H1 (cell line): ENCODE data around the gene OASL. TPM values are rescaled to one million over a fixed set of nuclear protein-coding genes. Genes with fewer than 3 reads are reported as not detected.

ENCODE experiments used
- CTCF ChIA-PET: fragments of 300-600 bp; sonication (Branson Sonifier 250); formaldehyde crosslinking; loops from one replicate; lab custom pipeline; 2021; ENCODE audit not compliant: partially characterized antibody; lab: Charles Lee
- POLR2A ChIA-PET: fragments of 300-600 bp; sonication (Branson Sonifier 250); formaldehyde crosslinking; loops from one replicate; lab custom pipeline; 2021; ENCODE audit warnings: inconsistent platforms; ENCODE audit not compliant: partially characterized antibody; lab: Charles Lee
- DNase-seq, 2 experiments: peaks; one replicate each; pipeline versions ENCODE4 v3.0.0 to v3.0.0-alpha.2; 2010 to 2022; ENCODE audit warnings: low spot score in 2 of 2, low read depth in 1 of 2, mixed read lengths in 1 of 2
- FAIRE-seq: peaks from 2 replicates; lab custom pipeline; 2011; peaks lifted over from hg19 to GRCh38; lab: Jason Lieb, UNC
- H2AFZ ChIP-seq: 2 replicates; pipeline ENCODE4 v1.8.1; 2012; ENCODE audit warnings: low read length, inconsistent platforms
- H2AK5ac ChIP-seq: 2 replicates; pipeline ENCODE4 v1.6.1; 2013; ENCODE audit warnings: low read depth, low read length
- H2BK120ac ChIP-seq: replicated peaks from 2 replicates; pipeline ENCODE3; 2013; ENCODE audit warnings: low read depth, low read length, inconsistent platforms
- H2BK12ac ChIP-seq: 2 replicates; pipeline ENCODE4 v1.6.1; 2013; ENCODE audit warnings: low read depth, low read length
- H2BK15ac ChIP-seq: 2 replicates; pipeline ENCODE4 v1.6.1; 2013; ENCODE audit warnings: low read length
- H2BK20ac ChIP-seq: 2 replicates; pipeline ENCODE4 v1.6.1; 2013; ENCODE audit warnings: low read length
- H2BK5ac ChIP-seq: 2 replicates; pipeline ENCODE4 v1.6.1; 2013; ENCODE audit warnings: low read depth, low read length
- H3K14ac ChIP-seq: 2 replicates; pipeline ENCODE4 v1.6.1; 2013; ENCODE audit warnings: inconsistent platforms; ENCODE audit not compliant: insufficient read length
- H3K18ac ChIP-seq: 2 replicates; pipeline ENCODE4 v1.6.1; 2013; ENCODE audit warnings: low read length; ENCODE audit errors: extremely low read depth
- H3K23ac ChIP-seq: 2 replicates; pipeline ENCODE4 v1.6.1; 2013; ENCODE audit warnings: inconsistent platforms; ENCODE audit not compliant: insufficient read length
- H3K23me2 ChIP-seq: 2 replicates; pipeline ENCODE4 v1.6.1; 2013; ENCODE audit warnings: low read depth, low read length
- H3K27ac ChIP-seq: 2 replicates; pipeline ENCODE4 v1.6.1; 2011; ENCODE audit warnings: low read depth, low read length, inconsistent platforms
- H3K27me3 ChIP-seq, 4 experiments: replicated peaks in 1 of 4; 1 replicate in 1 of 4; 2 replicates in 3 of 4; pipeline versions ENCODE4 v1.6.1 to v1.8.1; 2011 to 2013; ENCODE audit warnings: low read length in 3 of 4, mild to moderate bottlenecking in 3 of 4, inconsistent platforms in 2 of 4, mixed read lengths in 2 of 4, moderate library complexity in 1 of 4; ENCODE audit not compliant: control insufficient read depth in 3 of 4, insufficient read depth in 3 of 4; ENCODE audit errors: extremely low read depth in 1 of 4
- H3K36me3 ChIP-seq, 4 experiments: 2 replicates each; pipeline versions ENCODE4 v1.6.1 to v1.8.1; 2011 to 2013; ENCODE audit warnings: mild to moderate bottlenecking in 4 of 4, low read length in 3 of 4, moderate library complexity in 2 of 4, control low read depth in 1 of 4, inconsistent platforms in 1 of 4; ENCODE audit not compliant: insufficient read depth in 4 of 4, control insufficient read depth in 2 of 4
- H3K4ac ChIP-seq: replicated peaks from 2 replicates; pipeline ENCODE3; 2013; ENCODE audit warnings: low read length, low read depth, mixed read lengths, inconsistent platforms; ENCODE audit not compliant: insufficient read length
- H3K4me1 ChIP-seq, 4 experiments: replicated peaks in 1 of 4; 1 replicate in 1 of 4; 2 replicates in 3 of 4; pipeline versions ENCODE4 v1.6.1 to v1.8.1; 2011 to 2013; ENCODE audit warnings: low read length in 3 of 4, inconsistent platforms in 2 of 4, mixed read lengths in 1 of 4; ENCODE audit not compliant: insufficient read depth in 4 of 4, control insufficient read depth in 3 of 4
- H3K4me2 ChIP-seq, 2 experiments: 2 replicates each; pipeline versions ENCODE4 v1.6.1 to v1.8.1; 2011 to 2013; ENCODE audit warnings: low read depth in 2 of 2, low read length in 2 of 2, control low read depth in 1 of 2, inconsistent platforms in 1 of 2, mild to moderate bottlenecking in 1 of 2; ENCODE audit not compliant: insufficient read depth in 1 of 2
- H3K4me3 ChIP-seq, 4 experiments: fragments of 200-600, 300-600 bp in 1 of 4; sonication (generic), shearing (Covaris generic), sonication (Bioruptor Twin) in 1 of 4; 2 replicates each; pipeline versions ENCODE4 v1.5.1 to v1.8.1; 2011 to 2016; ENCODE audit warnings: low read length in 4 of 4, low read depth in 3 of 4, control low read depth in 2 of 4, inconsistent platforms in 2 of 4, mild to moderate bottlenecking in 2 of 4, mixed read lengths in 1 of 4, moderate library complexity in 1 of 4; ENCODE audit not compliant: insufficient read depth in 2 of 4; ENCODE audit errors: extremely low read depth in 1 of 4
- H3K56ac ChIP-seq: replicated peaks from 2 replicates; pipeline ENCODE3; 2013; ENCODE audit warnings: low read depth, mild to moderate bottlenecking, mixed read lengths, low read length, inconsistent platforms; ENCODE audit not compliant: insufficient read length
- H3K79me1 ChIP-seq: 2 replicates; pipeline ENCODE4 v1.6.1; 2013; ENCODE audit warnings: low read depth, low read length, control low read depth
- H3K79me2 ChIP-seq, 2 experiments: 2 replicates each; pipeline versions ENCODE4 v1.6.1 to v1.8.1; 2012 to 2013; ENCODE audit warnings: low read length in 2 of 2, mild to moderate bottlenecking in 2 of 2, inconsistent platforms in 1 of 2; ENCODE audit not compliant: insufficient read depth in 2 of 2, control insufficient read depth in 1 of 2
- H3K9ac ChIP-seq, 4 experiments: replicated peaks in 1 of 4; 1 replicate in 1 of 4; 2 replicates in 3 of 4; pipeline versions ENCODE4 v1.6.1 to v1.8.1; 2011 to 2013; ENCODE audit warnings: low read depth in 3 of 4, low read length in 3 of 4, control low read depth in 2 of 4, mild to moderate bottlenecking in 2 of 4, moderate library complexity in 2 of 4, inconsistent platforms in 1 of 4; ENCODE audit errors: extremely low read depth in 1 of 4
- H3K9me3 ChIP-seq, 2 experiments: 2 replicates each; pipeline versions ENCODE4 v1.6.1 to v1.8.1; 2012 to 2013; ENCODE audit warnings: mild to moderate bottlenecking in 2 of 2, moderate library complexity in 2 of 2, control low read depth in 1 of 2, inconsistent platforms in 1 of 2, low read depth in 1 of 2, low read length in 1 of 2, mixed read lengths in 1 of 2; ENCODE audit not compliant: insufficient read depth in 2 of 2
- H4K20me1 ChIP-seq, 2 experiments: replicated peaks in 1 of 2; 2 replicates each; pipeline versions ENCODE3 to v1.8.1; 2011 to 2013; ENCODE audit warnings: inconsistent platforms in 2 of 2, low read length in 2 of 2, mild to moderate bottlenecking in 1 of 2; ENCODE audit not compliant: insufficient read depth in 2 of 2, control insufficient read depth in 1 of 2
- H4K5ac ChIP-seq: 2 replicates; pipeline ENCODE4 v1.6.1; 2013; ENCODE audit warnings: low read length, low read depth, mixed read lengths, inconsistent platforms; ENCODE audit not compliant: insufficient read length
- H4K8ac ChIP-seq: 2 replicates; pipeline ENCODE4 v1.8.0; 2013; ENCODE audit warnings: mild to moderate bottlenecking, moderate library complexity, low read length, inconsistent platforms; ENCODE audit not compliant: insufficient read depth; ENCODE audit errors: extremely low read depth
- H4K91ac ChIP-seq: replicated peaks from 2 replicates; pipeline ENCODE3; 2013; ENCODE audit warnings: low read length, mixed read lengths, inconsistent platforms; ENCODE audit not compliant: insufficient read length
- ASH2L ChIP-seq: fragments of 200-600, 300-600 bp; sonication (generic); IDR thresholded peaks from one replicate; pipeline ENCODE4 v1.7.1; 2017; ENCODE audit warnings: low read length
- BRCA1 ChIP-seq: IDR thresholded peaks from 2 replicates; pipeline ENCODE4 v1.6.1; 2012; ENCODE audit warnings: low read depth, low read length, improper control_type of control experiment
- CBX8 ChIP-seq: fragments of 300-800, 300-1000 bp; sonication (generic); IDR thresholded peaks from 2 replicates; pipeline ENCODE4 v1.7.1; 2016; ENCODE audit warnings: low read depth, low read length, borderline replicate concordance
- CHD2 ChIP-seq: IDR thresholded peaks from 2 replicates; pipeline ENCODE4 v1.6.1; 2012; ENCODE audit warnings: low read length, improper control_type of control experiment
- CREB1 ChIP-seq: IDR thresholded peaks from 2 replicates; pipeline ENCODE4 v1.6.1; 2012; ENCODE audit warnings: inconsistent platforms
- EZH2 ChIP-seq: fragments of 200-600 bp; sonication (generic); IDR thresholded peaks from 2 replicates; pipeline ENCODE4 v1.7.1; 2012; ENCODE audit warnings: low read depth, mild to moderate bottlenecking, moderate library complexity, low read length, inconsistent platforms; ENCODE audit not compliant: severe bottlenecking
- GABPA ChIP-seq: IDR thresholded peaks from 2 replicates; pipeline ENCODE4 v1.6.1; 2011; ENCODE audit warnings: mild to moderate bottlenecking, low read length, moderate library complexity, borderline replicate concordance; ENCODE audit not compliant: insufficient read depth
- JUN ChIP-seq: IDR thresholded peaks from 2 replicates; pipeline ENCODE4 v1.6.1; 2011; ENCODE audit warnings: low read depth, mild to moderate bottlenecking, improper control_type of control experiment, low read length
- JUND ChIP-seq: IDR thresholded peaks from 2 replicates; pipeline ENCODE4 v1.6.1; 2011; ENCODE audit warnings: mild to moderate bottlenecking, improper control_type of control experiment, low read length
- NANOG ChIP-seq: IDR thresholded peaks from 2 replicates; pipeline ENCODE4 v1.6.1; 2011; ENCODE audit warnings: low read length, low read depth, mild to moderate bottlenecking, inconsistent platforms; ENCODE audit not compliant: insufficient read depth, poor library complexity, severe bottlenecking
- RNF2 ChIP-seq: fragments of 200-900, 300-1000 bp; sonication (generic); IDR thresholded peaks from 2 replicates; pipeline ENCODE4 v1.7.1; 2016; ENCODE audit warnings: borderline replicate concordance, low read depth, mild to moderate bottlenecking, antibody characterized with exemption, low read length; ENCODE audit not compliant: poor library complexity, severe bottlenecking; ENCODE audit errors: missing control alignments
- SIRT6 ChIP-seq: IDR thresholded peaks from one replicate; pipeline ENCODE4 v1.7.1; 2012; ENCODE audit warnings: low read length, inconsistent platforms
- TAF7 ChIP-seq: optimal IDR thresholded peaks from 2 replicates; pipeline ENCODE3; 2011; ENCODE audit warnings: low read depth, mild to moderate bottlenecking, inconsistent platforms, low read length, moderate library complexity, borderline replicate concordance
- TBP ChIP-seq: IDR thresholded peaks from 2 replicates; pipeline ENCODE4 v1.6.1; 2011; ENCODE audit warnings: low read depth, low read length, improper control_type of control experiment
- WGBS, 2 experiments: shearing (Covaris generic) in 1 of 2; methylation state at CpG; one replicate each; pipeline versions ENCODE4 v1.1.6 to v1.1.7; 2013 to 2015; ENCODE audit warnings: low lambda C conversion rate in 2 of 2, mixed read lengths in 2 of 2, inconsistent platforms in 1 of 2, low coverage in 1 of 2, missing lambda C conversion rate in 1 of 2; ENCODE audit not compliant: insufficient replicate concordance in 2 of 2, insufficient coverage in 1 of 2, insufficient read length in 1 of 2; ENCODE audit errors: extremely low coverage in 1 of 2, missing lambda C conversion rate in 1 of 2; 5-methylcytosine and 5-hydroxymethylcytosine counted together
- polyA plus RNA-seq, 7 experiments: library from polyadenylated mRNA; depleted of rRNA in 3 of 7; stranded (reverse) in 5 of 7; unstranded in 2 of 7; fragments of >200 nt in 5 of 7; fragments of 200-250 nt in 2 of 7; gene quantifications; 1 replicate in 5 of 7; 2 replicates in 1 of 7; 4 replicates in 1 of 7; pipeline versions ENCODE4 v1.2.1 to v1.2.3, GENCODE V29; 2011 to 2013; ENCODE audit warnings: missing spikeins in 2 of 7, mixed read lengths in 2 of 7
- total RNA-seq: library from RNA; stranded (reverse); fragmentation: NEBNext Ultra II Directional; extraction: Animal tissue kit (Norgen Biotek cat#: 25700); gene quantifications from 2 replicates; pipeline ENCODE4 v1.2.1, GENCODE V29; 2021

OASL gene
- total and polyA plus RNA-seq, 2 of the 8 experiments (the other 6 are each of a cell fraction or from before 2014, with no cell fraction given) = not detected

- WGBS, 2 experiments = 82% methylated on average over 11 of the region's 11 CpGs; no CpG with 5 or more reads in 1 of the 2 experiments
- H3K56ac ChIP-seq = no peak overlapping the region
- H2BK20ac ChIP-seq = no peak overlapping the region; the same call in 1 of the 2 replicates
- H3K9ac ChIP-seq = no peak overlapping the region
- H3K4me3 ChIP-seq = no peak overlapping the region
- DNase-seq (no peak), FAIRE-seq (no peak)
- no peak overlapping the region for H4K91ac ChIP-seq
- no peak overlapping the region for H4K5ac ChIP-seq
- TF ChIP-seq GABPA = no peak
- TF ChIP-seq RNF2 = no peak
- no peak for TF ChIP-seq SIRT6
- no peak for TF ChIP-seq EZH2
- no peak for TF ChIP-seq CREB1
- no peak for TF ChIP-seq BRCA1
- TF ChIP-seq JUND = no peak
- TF ChIP-seq ASH2L = no peak
- no peak for TF ChIP-seq TBP
- no peak for TF ChIP-seq TAF7
- no peak for TF ChIP-seq NANOG
- TF ChIP-seq JUN = no peak
- TF ChIP-seq CBX8 = no peak
- no peak for TF ChIP-seq CHD2
- no peak overlapping the region for H3K27ac ChIP-seq
- CTCF ChIA-PET = interaction anchor here (0.6 to 1.1 kb wide), 4 partner anchors 48 to 84 kb away, joined by 3 to 4 read pairs (median 3); no protein-coding TSS in a partner anchor
- no peak overlapping the region for H2BK15ac ChIP-seq
- H3K14ac ChIP-seq = no peak overlapping the region
- no peak overlapping the region for H2AFZ ChIP-seq
- no peaks in the 10 kb centered on the region for H3K9me3 ChIP-seq
- H2BK12ac ChIP-seq = no peak overlapping the region
- no peak overlapping the region for H2BK5ac ChIP-seq
- H3K4me2 ChIP-seq = no peak overlapping the region
- H3K23me2 ChIP-seq = no peaks in the 10 kb centered on the region
- POLR2A ChIA-PET = no interaction called here
- H3K4ac ChIP-seq = no peak overlapping the region
- H2AK5ac ChIP-seq = no peak overlapping the region
- no peaks in the 10 kb centered on the region for H3K27me3 ChIP-seq
- no peaks in the 10 kb centered on the region for H3K79me1 ChIP-seq
- H4K20me1 ChIP-seq = no peaks in the 10 kb centered on the region
- H2BK120ac ChIP-seq = no peak overlapping the region
- no peak overlapping the region for H3K18ac ChIP-seq
- H3K23ac ChIP-seq = no peak overlapping the region
- no peaks in the 10 kb centered on the region for H3K36me3 ChIP-seq
- H3K4me1 ChIP-seq = no peaks in the 10 kb centered on the region
- no peaks in the 10 kb centered on the region for H3K79me2 ChIP-seq
- no peak overlapping the region for H4K8ac ChIP-seq
Observed at GRCh38 chr12:121053706-121054105, 14.7 kb upstream of the OASL start.
